Measurements from ENCODE around the gene PLCL2. TPM values are rescaled to one million over a fixed set of nuclear protein-coding genes. Genes with fewer than 3 reads are reported as not detected.
A peak's percentile ranks its signal among the peaks of the same experiment; 100 is the strongest.

PLCL2 gene
- total and polyA plus RNA-seq, 10 of the 15 experiments (the other 5 are each of a cell fraction or from before 2014, with no cell fraction given) = 7.5 to 37.3 (median 21.7) TPM

GRCh38 chr3:17047894-17048293, 163.1 kb downstream of the PLCL2 start:
- 72% methylated on average over 3 of the region's 3 CpGs for WGBS (ENCODE audit: insufficient coverage, insufficient replicate concordance, low lambda C conversion rate, missing lambda C conversion rate)
- ChIA-PET RAD21 (ENCODE audit: unreplicated experiment) (interaction anchor here (0.6 to 2.0 kb wide), 10 partner anchors 22 to 893 kb away, joined by 3 to 14 read pairs (median 6); no protein-coding TSS in a partner anchor), POLR2A (interaction anchor here (0.6 to 2.0 kb wide), 2 partner anchors 19 to 124 kb away, joined by 4 to 9 read pairs; no protein-coding TSS in a partner anchor), CTCF (interaction anchor here (0.6 to 1.5 kb wide), 3 partner anchors 17 to 147 kb away, joined by 3 to 5 read pairs (median 4); no protein-coding TSS in a partner anchor), SMC1A (ENCODE audit: uncharacterized antibody, unreplicated experiment) (interaction anchor here (0.9 to 2.2 kb wide), 11 partner anchors 9 to 445 kb away, joined by 3 to 15 read pairs (median 4); no protein-coding TSS in a partner anchor)
- ATAC-seq (no peak), DNase-seq (ENCODE audit: low read depth, low spot score) (no peak), FAIRE-seq (no peak)
- TF ChIP-seq USF2 (IDR thresholded peaks at IDR 0.05; ENCODE audit: borderline replicate concordance, low read depth, low read length) (no peak), NBN (IDR thresholded peaks at IDR 0.05) (no peak), ATF2 (IDR thresholded peaks at IDR 0.05; ENCODE audit: low read length) (peak; percentile 51; the same call in 1 of the 2 replicates), ELK1 (IDR thresholded peaks at IDR 0.05; ENCODE audit: low read depth, low read length) (no peak), MYC (IDR thresholded peaks at IDR 0.05; ENCODE audit: insufficient read depth, insufficient read length, insufficient replicate concordance, low read length, severe bottlenecking) (no peak), MEF2A (IDR thresholded peaks at IDR 0.05; ENCODE audit: insufficient read depth, low read depth, low read length) (0 out of 2 replicates have a peak, but pooled peaks have one; percentile 19), BCL11A (IDR thresholded peaks at IDR 0.05; ENCODE audit: low read depth, low read length) (peak; percentile 64; the same call in 1 of the 2 replicates), JUNB (IDR thresholded peaks at IDR 0.05) (peak; percentile 50), POLR2AphosphoS5 (IDR thresholded peaks at IDR 0.05; ENCODE audit: low read length) (0 out of 2 replicates have a peak, but pooled peaks have one; percentile 3), MLLT1 (IDR thresholded peaks at IDR 0.05) (0 out of 2 replicates have a peak, but pooled peaks have one; percentile 35), CBX3 (IDR thresholded peaks at IDR 0.05; ENCODE audit: borderline replicate concordance, low read depth) (no peak), KAT2A (conservative IDR thresholded peaks at IDR 0.05; ENCODE audit: control insufficient read depth, low read depth, low read length) (no peak), HDAC2 (IDR thresholded peaks at IDR 0.05) (no peak), NR2F1 (conservative IDR thresholded peaks at IDR 0.05) (peak; percentile 77), CREM (IDR thresholded peaks at IDR 0.05; ENCODE audit: low read depth) (0 out of 2 replicates have a peak, but pooled peaks have one; percentile 18), PKNOX1 (IDR thresholded peaks at IDR 0.05) (peak; percentile 37; the same call in 1 of the 2 replicates), SP1 (IDR thresholded peaks at IDR 0.05; ENCODE audit: low read depth, low read length) (no peak), TCF12 (IDR thresholded peaks at IDR 0.05; ENCODE audit: low read depth, low read length) (peak; percentile 45; the same call in 1 of the 2 replicates), MTA2 (IDR thresholded peaks at IDR 0.05; ENCODE audit: low read depth) (0 out of 2 replicates have a peak, but pooled peaks have one; percentile 55)
- Histone ChIP-seq H3K27me3 (replicated peaks in 1 of 2; ENCODE audit: control insufficient read depth in 2 of 2, insufficient read depth in 2 of 2, low read length in 1 of 2) (no peaks in the 10 kb centered on the region), H3K9me3 (replicated peaks; ENCODE audit: control insufficient read depth, insufficient read depth, low read length) (peaks cover 10% of the 10 kb centered on the region; the same call in 2 of the 3 replicates), H3K36me3 (ENCODE audit: control insufficient read depth in 2 of 2, insufficient read depth in 2 of 2, low read length in 1 of 2) (peaks cover 0 to 11% of the 10 kb centered on the region in 2 experiments), H3K9ac (ENCODE audit: control insufficient read depth, insufficient read depth, low read length) (no peak overlapping the region), H3K4me3 (no peak overlapping the region), H3K79me2 (ENCODE audit: control insufficient read depth, insufficient read depth, low read length) (peaks cover 2% of the 10 kb centered on the region), H4K20me1 (ENCODE audit: control insufficient read depth, insufficient read depth) (no peaks in the 10 kb centered on the region), H3K4me2 (ENCODE audit: control insufficient read depth, insufficient read depth) (no peak overlapping the region), H2AFZ (ENCODE audit: control insufficient read depth, low read depth, low read length) (no peak overlapping the region), H3K4me1 (ENCODE audit: control insufficient read depth, insufficient read depth, low read length) (peaks cover 39% of the 10 kb centered on the region), H3K27ac (ENCODE audit: control insufficient read depth, insufficient read depth) (peak overlapping the region; percentile 40)
- intact Hi-C loops (cut with micrococcal nuclease; ENCODE audit: unreplicated experiment) (loop anchor here (5.0 kb wide), 3 partner anchors 141 to 161 kb away; no protein-coding TSS in a partner anchor), in situ Hi-C loops (cut with MboI) (loop anchor here (25.0 kb wide), 1 partner anchor 761 kb away; no protein-coding TSS in a partner anchor)
- no TSS peak for BruUV-seq (replicated peaks)

All from GM12878 (cell line).